Activated naive CD8-positive, alpha-beta T cell (primary cell): ENCODE data around the gene TMEM95.

Experiments used
- H3K27ac Mint-ChIP-seq: one replicate; pipeline ENCODE4 v1.8.0; 2021; ENCODE audit warnings: mixed read lengths
- H3K27me3 Mint-ChIP-seq: one replicate; pipeline ENCODE4 v1.8.0; 2021; ENCODE audit warnings: mixed read lengths
- H3K36me3 Mint-ChIP-seq: one replicate; pipeline ENCODE4 v1.8.0; 2021; ENCODE audit warnings: mixed read lengths
- H3K4me1 Mint-ChIP-seq: one replicate; pipeline ENCODE4 v1.8.0; 2021; ENCODE audit warnings: low read depth, mixed read lengths
- H3K4me3 Mint-ChIP-seq: one replicate; pipeline ENCODE4 v1.8.0; 2021; ENCODE audit warnings: mild to moderate bottlenecking, mixed read lengths
- H3K9me3 Mint-ChIP-seq: one replicate; pipeline ENCODE4 v1.8.0; 2021; ENCODE audit warnings: low read depth, mixed read lengths

The TMEM95 gene

DNA sequence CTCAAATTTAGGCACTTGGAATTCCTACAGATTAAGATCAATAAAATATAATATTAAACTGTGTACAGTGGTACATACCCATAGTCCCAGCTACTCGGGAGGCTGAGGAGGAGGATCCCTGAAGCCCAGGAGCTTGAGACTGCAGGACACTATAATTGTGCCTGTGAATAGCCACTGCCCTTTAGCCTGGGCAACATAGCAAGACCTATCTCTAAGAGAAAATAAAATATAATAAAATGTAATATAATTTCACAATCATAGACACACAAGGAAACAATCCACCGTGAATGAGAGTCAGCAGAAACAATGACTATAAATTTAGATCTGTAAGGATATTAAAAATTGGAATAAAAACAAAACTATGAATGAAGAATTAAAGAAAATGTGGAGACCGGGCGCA lies 15.9 kb downstream of the TMEM95 start:
- Mint-ChIP-seq H3K27ac (no peak overlapping the region), H3K9me3 (no peaks in the 10 kb centered on the region), H3K36me3 (no peaks in the 10 kb centered on the region), H3K4me3 (no peak overlapping the region), H3K4me1 (no peaks in the 10 kb centered on the region), H3K27me3 (peaks cover 3% of the 10 kb centered on the region)

DNA sequence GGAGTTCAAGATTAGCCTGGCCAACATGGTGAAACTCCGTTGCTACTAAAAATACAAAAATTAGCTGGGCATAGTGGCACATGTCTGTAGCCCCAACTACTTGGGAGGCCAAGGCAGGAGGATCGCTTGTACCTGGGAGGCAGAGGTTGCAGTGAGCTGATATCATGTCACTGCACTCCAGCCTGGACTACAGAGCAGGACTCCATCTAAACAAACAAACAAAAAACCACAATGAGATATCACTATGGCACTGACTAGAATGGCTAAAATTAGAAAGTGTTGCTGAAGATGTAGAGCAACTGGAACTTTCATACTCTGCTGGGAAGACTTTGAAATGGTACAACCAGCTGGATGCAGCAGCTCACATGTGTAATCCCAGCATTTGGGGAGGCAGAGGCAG lies 19.4 kb downstream of the TMEM95 start:
- H3K36me3 Mint-ChIP-seq: peaks cover 4% of the 10 kb centered on the region
- H3K9me3 Mint-ChIP-seq: no peaks in the 10 kb centered on the region
- no peak overlapping the region for H3K27ac Mint-ChIP-seq
- no peak overlapping the region for H3K4me3 Mint-ChIP-seq
- no peaks in the 10 kb centered on the region for H3K4me1 Mint-ChIP-seq
- peaks cover 12% of the 10 kb centered on the region for H3K27me3 Mint-ChIP-seq

DNA sequence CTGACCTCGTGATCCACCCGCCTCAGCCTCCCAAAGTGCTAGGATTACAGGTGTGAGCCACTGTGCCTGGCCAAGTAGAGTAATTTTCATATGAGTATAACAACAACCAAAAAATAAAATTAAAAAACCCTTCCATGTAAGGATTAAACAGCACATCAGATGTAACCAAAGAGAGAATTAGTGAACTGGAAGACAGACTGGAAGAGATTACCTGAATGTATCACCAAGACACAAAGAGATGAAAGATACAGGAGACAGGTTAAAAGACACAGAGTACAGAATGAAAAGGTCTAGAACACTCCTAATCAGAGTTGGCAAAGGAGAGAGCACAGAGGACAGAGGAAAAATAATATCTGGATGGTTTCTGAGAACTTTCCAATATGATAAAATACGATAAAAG lies 24.2 kb downstream of the TMEM95 start:
- Mint-ChIP-seq H3K36me3 (peaks cover 5% of the 10 kb centered on the region), H3K9me3 (no peaks in the 10 kb centered on the region), H3K4me1 (peaks cover 7% of the 10 kb centered on the region), H3K27me3 (peaks cover 28% of the 10 kb centered on the region), H3K27ac (no peak overlapping the region), H3K4me3 (no peak overlapping the region)

DNA sequence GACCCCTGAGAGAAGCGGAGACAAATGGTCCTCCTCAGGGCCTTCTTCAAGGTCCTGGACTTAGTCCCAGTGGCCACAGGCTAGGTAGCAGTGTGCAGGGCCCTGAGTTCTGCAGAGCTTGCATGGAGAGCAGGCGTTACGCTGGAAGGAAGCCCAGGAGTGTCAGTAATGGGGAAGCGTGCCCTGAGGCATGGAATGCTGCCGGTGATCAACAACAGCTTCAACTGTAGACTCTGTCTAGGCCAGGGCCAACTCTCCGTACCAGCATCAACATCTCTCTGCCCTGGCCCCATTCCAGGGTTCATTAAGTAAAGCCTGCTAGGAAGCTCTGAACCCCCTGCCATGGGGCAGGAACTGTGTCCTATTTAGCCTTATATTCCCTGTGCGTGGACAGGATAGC lies 25.4 kb downstream of the TMEM95 start:
- H3K36me3 Mint-ChIP-seq: peaks cover 5% of the 10 kb centered on the region
- no peak overlapping the region for H3K27ac Mint-ChIP-seq
- no peaks in the 10 kb centered on the region for H3K9me3 Mint-ChIP-seq
- peaks cover 10% of the 10 kb centered on the region for H3K4me1 Mint-ChIP-seq
- peaks cover 25% of the 10 kb centered on the region for H3K27me3 Mint-ChIP-seq
- peak overlapping the region; percentile 47 for H3K4me3 Mint-ChIP-seq

DNA sequence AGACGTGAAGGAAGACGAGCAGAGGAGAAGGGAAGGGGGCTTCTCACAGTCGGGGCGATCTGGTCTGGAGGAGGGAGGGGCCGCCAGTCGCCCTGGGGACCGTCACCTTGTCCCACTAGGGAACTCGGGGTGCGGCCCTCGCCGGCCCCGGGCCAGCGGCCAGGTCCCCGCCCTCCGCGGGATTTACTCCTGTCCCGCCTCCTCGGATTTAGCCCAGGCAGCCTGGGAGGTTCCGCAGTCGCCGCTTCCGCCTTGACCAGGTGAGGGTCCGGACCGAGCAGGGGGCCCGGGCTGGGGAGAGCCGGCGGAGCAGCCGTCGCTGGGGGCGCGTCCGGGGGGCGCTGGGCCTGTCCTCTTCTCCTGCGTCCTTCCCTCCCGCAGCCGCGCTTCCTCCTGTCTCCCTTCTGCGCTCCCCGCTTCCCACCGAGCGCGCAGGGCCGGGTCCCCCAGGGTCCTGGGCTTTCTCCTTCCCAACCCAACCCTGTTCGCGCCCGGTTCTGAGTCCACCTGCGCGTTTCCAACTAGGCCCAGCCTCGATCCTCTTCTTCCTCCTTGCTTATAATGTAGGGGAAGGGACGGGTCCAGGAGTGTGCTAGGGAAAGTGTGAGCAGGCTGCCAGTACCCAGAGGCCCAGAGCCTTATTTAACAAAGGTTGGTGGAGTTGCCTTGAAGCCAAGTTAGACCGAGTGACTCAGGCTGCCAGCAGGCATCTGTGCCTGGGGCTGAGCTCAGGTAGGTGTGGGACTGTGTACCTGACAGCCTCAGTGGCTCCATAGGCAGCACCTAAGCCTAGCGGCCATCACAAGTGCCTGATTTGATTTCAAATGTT lies 26.1 kb downstream of the TMEM95 start, which contains the start of gene TNK1:
TNK1 (plus strand) TSS at position 235 of the 829 bp plus-strand sequence. CDS start 1,838 bp downstream, outside the sequence.
- Mint-ChIP-seq H3K4me3 (peak within 1 kb of the TSS; percentile 47), H3K27me3 (peaks cover 25% of the 10 kb centered on the region), H3K27ac (peak within 1 kb of the TSS; percentile 16), H3K9me3 (no peaks in the 10 kb centered on the region), H3K4me1 (peaks cover 10% of the 10 kb centered on the region), H3K36me3 (peaks cover 5% of the 10 kb centered on the region)

DNA sequence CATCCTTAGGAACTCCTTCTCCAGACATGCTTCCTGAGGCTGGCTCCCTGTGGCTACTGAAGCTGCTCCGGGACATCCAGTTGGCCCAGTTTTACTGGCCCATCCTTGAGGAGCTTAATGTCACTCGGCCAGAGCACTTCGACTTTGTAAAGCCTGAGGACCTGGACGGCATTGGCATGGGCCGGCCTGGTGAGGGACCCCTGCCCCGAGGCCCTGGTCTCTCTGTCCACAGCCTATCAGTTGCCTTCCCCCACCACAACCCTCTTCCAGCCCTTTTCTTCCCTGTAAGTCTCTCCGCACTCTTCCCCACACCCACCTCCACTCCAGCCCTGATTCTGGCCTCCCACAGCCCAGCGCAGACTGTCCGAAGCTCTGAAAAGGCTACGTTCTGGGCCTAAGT lies 27.9 kb downstream of the TMEM95 start:
- Mint-ChIP-seq H3K4me1 (peaks cover 10% of the 10 kb centered on the region), H3K4me3 (no peak overlapping the region), H3K27ac (no peak overlapping the region), H3K36me3 (peaks cover 5% of the 10 kb centered on the region), H3K27me3 (peaks cover 20% of the 10 kb centered on the region), H3K9me3 (no peaks in the 10 kb centered on the region)

DNA sequence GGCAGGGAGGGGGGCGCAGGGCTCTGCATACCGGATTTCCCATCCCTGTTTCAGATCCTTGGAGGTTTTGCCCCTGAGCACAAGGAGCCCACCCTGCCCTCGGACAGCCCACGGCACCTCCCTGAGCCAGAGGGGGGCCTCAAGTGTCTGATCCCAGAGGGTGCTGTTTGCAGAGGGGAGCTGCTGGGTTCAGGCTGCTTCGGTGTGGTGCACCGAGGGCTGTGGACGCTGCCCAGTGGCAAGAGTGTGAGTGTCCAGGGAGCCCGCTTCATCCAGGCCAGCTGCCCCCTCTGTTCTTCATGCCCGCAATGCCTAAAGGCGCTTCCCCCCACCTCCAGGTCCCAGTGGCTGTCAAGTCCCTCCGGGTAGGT lies 28.4 kb downstream of the TMEM95 start:
- H3K27ac Mint-ChIP-seq: no peak overlapping the region
- H3K27me3 Mint-ChIP-seq: peaks cover 20% of the 10 kb centered on the region
- H3K4me3 Mint-ChIP-seq: no peak overlapping the region
- H3K4me1 Mint-ChIP-seq: peaks cover 10% of the 10 kb centered on the region
- H3K9me3 Mint-ChIP-seq: no peaks in the 10 kb centered on the region
- peaks cover 5% of the 10 kb centered on the region for H3K36me3 Mint-ChIP-seq

DNA sequence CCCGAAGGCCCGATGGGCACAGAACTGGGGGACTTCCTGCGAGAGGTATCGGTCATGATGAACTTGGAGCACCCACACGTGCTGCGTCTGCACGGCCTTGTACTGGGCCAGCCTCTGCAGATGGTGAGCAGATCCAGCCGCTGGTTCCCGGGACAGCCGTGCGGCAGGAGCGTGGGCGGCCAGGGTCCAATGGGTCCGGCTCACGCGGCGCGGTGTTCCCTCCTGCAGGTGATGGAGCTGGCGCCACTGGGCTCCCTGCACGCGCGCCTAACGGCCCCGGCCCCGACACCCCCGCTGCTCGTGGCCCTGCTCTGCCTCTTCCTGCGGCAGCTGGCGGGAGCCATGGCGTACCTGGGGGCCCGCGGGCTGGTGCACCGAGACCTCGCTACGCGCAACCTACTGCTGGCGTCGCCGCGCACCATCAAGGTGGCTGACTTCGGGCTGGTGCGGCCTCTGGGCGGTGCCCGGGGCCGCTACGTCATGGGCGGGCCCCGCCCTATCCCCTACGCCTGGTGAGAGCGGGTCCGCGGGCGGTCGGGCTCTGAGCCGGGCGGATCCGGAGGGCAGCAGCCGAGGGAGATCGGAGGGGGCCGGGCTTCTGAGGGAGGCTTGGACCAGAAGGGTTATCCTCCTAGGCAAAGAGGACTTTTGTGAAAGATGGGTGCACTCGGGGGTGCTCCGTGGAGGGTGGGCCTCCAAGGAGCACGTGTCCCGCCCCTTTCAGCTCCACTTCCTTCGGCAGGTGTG lies 29.0 kb downstream of the TMEM95 start:
- Mint-ChIP-seq H3K36me3 (peaks cover 5% of the 10 kb centered on the region), H3K27me3 (peaks cover 20% of the 10 kb centered on the region), H3K4me1 (peaks cover 10% of the 10 kb centered on the region), H3K9me3 (no peaks in the 10 kb centered on the region), H3K4me3 (peak overlapping the region; percentile 86), H3K27ac (peak overlapping the region; percentile 64)

DNA sequence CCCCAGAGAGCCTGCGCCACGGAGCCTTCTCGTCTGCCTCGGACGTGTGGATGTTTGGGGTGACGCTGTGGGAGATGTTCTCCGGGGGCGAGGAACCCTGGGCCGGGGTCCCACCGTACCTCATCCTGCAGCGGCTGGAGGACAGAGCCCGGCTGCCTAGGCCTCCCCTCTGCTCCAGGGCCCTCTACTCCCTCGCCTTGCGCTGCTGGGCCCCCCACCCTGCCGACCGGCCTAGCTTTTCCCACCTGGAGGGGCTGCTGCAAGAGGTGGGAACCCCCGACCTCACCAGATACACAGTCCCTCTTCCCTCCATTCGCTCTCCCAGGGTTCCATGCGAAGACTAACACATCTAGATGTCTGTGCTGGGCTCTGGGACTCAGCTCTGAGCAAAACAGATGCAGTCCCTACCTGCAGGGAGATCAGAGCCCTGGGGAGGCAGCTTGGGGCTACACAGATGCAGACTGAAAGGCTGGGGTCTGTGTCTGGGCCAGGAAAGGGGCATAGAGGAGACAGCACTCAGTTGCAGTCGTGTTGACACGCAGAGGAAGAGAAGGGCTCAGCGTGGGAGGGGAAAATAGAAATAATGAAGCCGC lies 29.6 kb downstream of the TMEM95 start:
- H3K27me3 Mint-ChIP-seq: peaks cover 14% of the 10 kb centered on the region
- H3K9me3 Mint-ChIP-seq: no peaks in the 10 kb centered on the region
- H3K4me3 Mint-ChIP-seq: peak overlapping the region; percentile 86
- peaks cover 12% of the 10 kb centered on the region for H3K4me1 Mint-ChIP-seq
- H3K36me3 Mint-ChIP-seq: no peaks in the 10 kb centered on the region
- H3K27ac Mint-ChIP-seq: peak overlapping the region; percentile 78

DNA sequence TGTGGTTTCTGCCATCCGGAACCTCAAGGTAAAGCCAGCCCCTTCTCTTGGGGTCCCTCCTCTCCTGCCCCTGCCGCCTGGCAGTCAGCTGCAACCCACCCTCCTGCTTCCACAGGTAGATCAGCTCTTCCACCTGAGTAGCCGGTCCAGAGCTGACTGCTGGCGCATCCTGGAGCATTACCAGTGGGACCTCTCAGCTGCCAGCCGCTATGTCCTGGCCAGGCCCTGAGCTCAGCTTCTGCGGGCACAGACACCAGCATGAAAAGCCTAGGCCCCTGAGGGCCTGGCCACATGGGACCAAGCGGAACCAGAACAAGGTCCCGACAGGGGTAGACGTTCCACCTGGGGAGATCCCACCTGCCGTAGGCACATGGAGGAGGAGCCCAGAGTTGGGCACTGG lies 33.9 kb downstream of the TMEM95 start:
- Mint-ChIP-seq H3K27me3 (no peaks in the 10 kb centered on the region), H3K27ac (no peak overlapping the region), H3K4me1 (peaks cover 25% of the 10 kb centered on the region), H3K9me3 (no peaks in the 10 kb centered on the region), H3K4me3 (no peak overlapping the region), H3K36me3 (no peaks in the 10 kb centered on the region)

DNA sequence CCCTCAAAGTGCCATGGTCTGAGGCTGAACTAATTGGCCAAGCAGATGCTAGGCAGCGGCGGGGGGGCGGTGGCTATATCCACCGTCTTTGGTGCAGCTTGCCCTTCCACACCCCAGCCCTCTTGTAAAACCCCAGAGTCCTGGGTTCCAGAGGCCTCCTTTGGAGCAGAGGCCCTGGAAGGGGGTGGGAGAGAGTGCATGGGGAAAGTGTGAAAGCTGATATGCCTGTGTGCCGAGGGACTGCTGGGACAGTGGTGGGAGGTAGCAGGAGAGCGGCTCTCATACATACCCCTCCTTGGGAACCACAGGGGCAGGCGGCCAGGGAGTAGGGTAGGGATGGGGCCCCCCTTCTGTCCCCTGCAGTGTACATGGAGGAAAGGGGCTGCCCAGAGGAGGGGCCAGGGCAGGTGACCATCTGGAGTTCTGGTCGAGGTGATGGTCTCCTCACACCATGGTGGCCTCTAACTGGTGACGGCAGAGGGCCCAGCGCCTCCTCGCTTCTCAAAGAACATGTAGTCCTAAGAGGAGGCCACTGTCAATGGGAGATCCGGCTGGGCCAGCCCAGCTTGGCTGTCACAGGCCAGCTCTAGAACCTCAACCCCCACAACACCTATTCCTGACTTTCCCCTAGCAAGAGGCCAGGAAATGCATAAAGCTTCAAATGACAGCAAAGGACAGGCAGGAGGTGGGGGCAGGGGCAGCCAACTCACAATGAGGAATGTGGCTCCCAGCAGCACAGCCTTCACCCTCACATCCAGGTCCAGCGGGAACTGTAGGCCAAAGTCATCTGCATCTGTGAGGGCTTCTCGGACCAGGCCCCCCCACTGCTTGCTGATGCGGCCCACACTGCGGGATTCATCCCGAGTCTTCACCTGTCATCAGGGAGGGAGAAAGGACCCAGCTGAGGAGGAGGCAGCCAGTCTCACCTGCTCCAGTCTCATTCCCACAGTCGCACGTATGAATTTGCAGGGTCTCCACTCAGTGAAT lies 35.3 kb downstream of the TMEM95 start:
- no peaks in the 10 kb centered on the region for H3K36me3 Mint-ChIP-seq
- no peaks in the 10 kb centered on the region for H3K9me3 Mint-ChIP-seq
- H3K27me3 Mint-ChIP-seq: no peaks in the 10 kb centered on the region
- H3K27ac Mint-ChIP-seq: no peak overlapping the region
- peaks cover 26% of the 10 kb centered on the region for H3K4me1 Mint-ChIP-seq
- no peak overlapping the region for H3K4me3 Mint-ChIP-seq

DNA sequence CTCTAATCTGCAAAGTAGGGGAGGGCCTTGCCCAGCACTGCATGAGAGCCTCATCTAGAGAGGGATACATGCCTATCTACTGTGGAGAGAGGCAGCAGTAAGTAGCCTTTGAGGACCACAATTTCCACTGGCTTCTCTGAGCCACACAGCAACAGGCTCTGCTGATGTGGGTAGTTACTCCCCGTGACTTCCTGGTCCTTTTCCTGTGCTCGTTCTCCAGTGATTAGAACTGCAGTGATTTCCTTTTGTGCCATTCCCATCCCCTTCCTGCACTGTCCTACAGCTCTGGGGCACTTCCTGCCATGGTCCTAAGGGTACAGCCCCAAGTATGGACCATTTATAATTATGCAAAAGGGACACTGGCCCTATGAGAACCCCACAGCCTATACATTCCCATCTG lies 36.4 kb downstream of the TMEM95 start:
- H3K27ac Mint-ChIP-seq: no peak overlapping the region
- H3K9me3 Mint-ChIP-seq: no peaks in the 10 kb centered on the region
- no peaks in the 10 kb centered on the region for H3K36me3 Mint-ChIP-seq
- H3K27me3 Mint-ChIP-seq: no peaks in the 10 kb centered on the region
- peaks cover 28% of the 10 kb centered on the region for H3K4me1 Mint-ChIP-seq
- H3K4me3 Mint-ChIP-seq: peak overlapping the region; percentile 71

DNA sequence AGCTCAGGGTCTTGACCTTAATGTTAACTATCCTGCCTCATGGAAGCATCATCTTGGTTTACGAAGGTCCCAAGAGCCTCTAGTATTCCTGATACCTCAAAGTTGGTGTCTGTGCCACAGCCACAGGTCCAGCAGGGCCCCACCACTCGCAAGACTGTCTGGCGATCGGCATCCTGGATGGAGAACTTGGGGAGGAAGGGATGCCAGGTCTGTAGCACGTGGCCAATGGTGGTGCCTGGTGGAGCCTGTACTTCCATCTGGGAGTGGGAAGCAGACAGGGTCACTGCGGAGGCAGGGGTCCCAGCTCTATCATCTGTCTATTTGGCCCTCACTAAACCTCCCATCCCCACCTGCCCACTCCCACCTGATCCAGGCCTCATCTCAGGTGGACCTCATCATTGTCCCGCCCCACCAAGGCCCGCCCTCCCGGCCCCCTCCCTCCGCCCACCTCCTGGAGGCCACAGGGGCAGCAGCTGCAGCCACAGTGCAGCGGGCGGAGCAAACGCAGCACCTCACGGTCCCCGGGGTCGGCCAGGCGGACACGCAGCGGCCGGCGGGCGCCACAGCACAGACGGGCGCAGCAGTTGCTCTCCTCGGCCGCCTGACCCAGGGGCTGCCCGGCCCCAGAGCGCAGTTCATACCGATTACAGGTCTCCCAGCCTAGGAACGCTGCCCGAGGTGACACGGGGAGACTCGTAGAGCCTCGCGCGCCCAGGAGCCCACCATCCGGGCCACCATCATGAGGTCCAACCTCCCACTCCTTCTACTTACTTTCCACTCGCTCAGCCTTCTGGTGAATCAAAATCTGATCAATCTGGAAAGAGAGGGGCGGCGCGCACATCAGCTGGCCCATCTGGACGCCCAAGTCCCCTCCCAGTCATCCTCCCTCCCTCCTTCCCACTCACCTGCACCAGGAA lies 38.0 kb downstream of the TMEM95 start:
- Mint-ChIP-seq H3K9me3 (no peaks in the 10 kb centered on the region), H3K4me3 (peak overlapping the region; percentile 92), H3K4me1 (peaks cover 28% of the 10 kb centered on the region), H3K27me3 (no peaks in the 10 kb centered on the region), H3K27ac (peak overlapping the region; percentile 68), H3K36me3 (no peaks in the 10 kb centered on the region)
